Panc1 (cell line): ENCODE measurements around the gene HABP2.

Experiments used
- CTCF ChIP-seq: fragments of 450-650 bp; IDR thresholded peaks from 2 replicates; pipeline ENCODE4 v1.5.1; 2017; ENCODE audit warnings: mild to moderate bottlenecking
- POLR2AphosphoS5 ChIP-seq: IDR thresholded peaks from 2 replicates; pipeline ENCODE4 v1.6.1; 2012; ENCODE audit warnings: mild to moderate bottlenecking, low read depth, low read length, moderate library complexity
- SIN3A ChIP-seq: IDR thresholded peaks from 2 replicates; pipeline ENCODE4 v1.6.1; 2012; ENCODE audit warnings: low read depth, mild to moderate bottlenecking, low read length, moderate library complexity, borderline replicate concordance; ENCODE audit not compliant: insufficient read depth

- TF ChIP-seq CTCF, result no peak
- no peak for TF ChIP-seq SIN3A
- no peak for TF ChIP-seq POLR2AphosphoS5
Measured at GRCh38 chr10:113515161-113515560, 37.7 kb upstream of the HABP2 start.
